Keratinocyte (primary cell): ENCODE data around the gene PCSK6.

Experiments
- EZH2 ChIP-seq: IDR thresholded peaks from one replicate; pipeline ENCODE4 v1.6.1; 2012; ENCODE audit warnings: inconsistent platforms, mild to moderate bottlenecking, low read length, moderate library complexity
- TF ChIP-seq, protein P1 (sequence below), 3 experiments: IDR thresholded peaks in 1 of 3; conservative IDR thresholded peaks in 1 of 3; optimal IDR thresholded peaks in 1 of 3; 2 replicates in 2 of 3; 3 replicates in 1 of 3; pipeline versions ENCODE3 to v1.5.1; 2011; ENCODE audit warnings: low read length in 3 of 3, mild to moderate bottlenecking in 3 of 3, moderate library complexity in 2 of 3, control low read depth in 1 of 3, inconsistent platforms in 1 of 3; ENCODE audit not compliant: insufficient read depth in 2 of 3; ENCODE audit errors: extremely low read depth in 1 of 3

DNA sequence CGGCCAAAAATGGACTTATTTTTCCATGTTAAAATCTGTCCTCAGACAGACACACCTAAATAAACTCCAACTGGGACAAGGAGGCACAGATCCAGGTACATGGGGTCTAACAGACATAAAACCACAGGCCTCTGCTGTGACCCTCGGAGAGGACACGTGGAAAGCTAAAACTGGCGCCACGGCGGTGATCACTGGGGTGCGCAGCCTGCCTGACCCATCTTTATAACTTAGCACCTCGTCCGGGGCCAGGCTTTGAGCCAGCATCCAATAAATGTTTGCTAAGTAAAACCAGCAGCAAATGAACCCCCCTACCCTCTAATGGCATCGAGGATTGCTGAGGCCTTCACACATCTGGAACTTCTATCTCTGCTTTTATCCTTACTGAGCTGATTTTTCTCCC, 15.3 kb downstream of the PCSK6 start:
- TF ChIP-seq, protein P1, sequence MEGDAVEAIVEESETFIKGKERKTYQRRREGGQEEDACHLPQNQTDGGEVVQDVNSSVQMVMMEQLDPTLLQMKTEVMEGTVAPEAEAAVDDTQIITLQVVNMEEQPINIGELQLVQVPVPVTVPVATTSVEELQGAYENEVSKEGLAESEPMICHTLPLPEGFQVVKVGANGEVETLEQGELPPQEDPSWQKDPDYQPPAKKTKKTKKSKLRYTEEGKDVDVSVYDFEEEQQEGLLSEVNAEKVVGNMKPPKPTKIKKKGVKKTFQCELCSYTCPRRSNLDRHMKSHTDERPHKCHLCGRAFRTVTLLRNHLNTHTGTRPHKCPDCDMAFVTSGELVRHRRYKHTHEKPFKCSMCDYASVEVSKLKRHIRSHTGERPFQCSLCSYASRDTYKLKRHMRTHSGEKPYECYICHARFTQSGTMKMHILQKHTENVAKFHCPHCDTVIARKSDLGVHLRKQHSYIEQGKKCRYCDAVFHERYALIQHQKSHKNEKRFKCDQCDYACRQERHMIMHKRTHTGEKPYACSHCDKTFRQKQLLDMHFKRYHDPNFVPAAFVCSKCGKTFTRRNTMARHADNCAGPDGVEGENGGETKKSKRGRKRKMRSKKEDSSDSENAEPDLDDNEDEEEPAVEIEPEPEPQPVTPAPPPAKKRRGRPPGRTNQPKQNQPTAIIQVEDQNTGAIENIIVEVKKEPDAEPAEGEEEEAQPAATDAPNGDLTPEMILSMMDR (optimal IDR thresholded peaks at IDR 0.05 in 1 of 3, IDR thresholded peaks at IDR 0.05 in 1 of 3, conservative IDR thresholded peaks at IDR 0.05 in 1 of 3; ENCODE audit: extremely low read depth in 1 of 3, insufficient read depth in 2 of 3, low read length in 3 of 3): no peak
- TF ChIP-seq EZH2: no peak
